Vagina (tissue), 2 donors: ENCODE data around the gene LAMC1.

Experiments
- CTCF ChIP-seq, 3 experiments: fragments of 450-650 bp in 2 of 3; fragments of 200-600 bp in 1 of 3; sonication (generic) in 1 of 3; IDR thresholded peaks; one replicate each; pipeline ENCODE4 v1.5.1; 2017 to 2019; ENCODE audit warnings: antibody characterized with exemption in 3 of 3, mild to moderate bottlenecking in 2 of 3, moderate library complexity in 2 of 3
- POLR2A ChIP-seq, 2 donors: fragments of 450-650 bp; IDR thresholded peaks; one replicate each; pipeline ENCODE4 v1.6.1; 2017; ENCODE audit warnings: antibody characterized with exemption in 2 of 2, mild to moderate bottlenecking in 2 of 2, moderate library complexity in 2 of 2

DNA sequence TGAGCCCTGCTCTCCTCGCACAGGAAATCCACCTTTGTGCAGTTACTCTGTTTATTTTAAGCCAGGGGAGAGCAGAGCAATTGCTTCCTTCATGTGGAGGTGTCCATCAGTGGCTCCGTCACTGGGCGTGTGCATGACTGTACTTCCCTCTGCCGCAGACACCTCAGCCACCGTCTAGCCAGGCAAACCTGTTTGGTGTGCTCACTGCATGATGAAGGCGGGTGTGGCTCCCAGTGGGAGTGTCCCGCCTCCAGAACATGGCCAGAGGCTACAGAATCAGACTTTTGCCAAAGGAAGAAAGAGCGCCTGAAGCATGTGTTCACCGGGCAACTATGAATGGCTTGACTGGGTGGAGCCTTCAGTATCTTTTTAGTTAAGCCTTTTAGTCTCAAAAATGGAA lies 136.7 kb downstream of the LAMC1 start:
- no peak for TF ChIP-seq CTCF (IDR thresholded peaks at IDR 0.05)
- TF ChIP-seq POLR2A (IDR thresholded peaks at IDR 0.05) = no peak
